GM12874 (cell line): ENCODE measurements around the gene F12.

Source experiments
- CTCF ChIP-seq: IDR thresholded peaks from 2 replicates; pipeline ENCODE4 v1.5.1; 2011; ENCODE audit warnings: low read depth, mild to moderate bottlenecking, control low read depth, low read length, moderate library complexity; ENCODE audit not compliant: insufficient read depth

Gene F12

GRCh38 chr5:177367323-177367848, 42.0 kb downstream of the F12 start:
- TF ChIP-seq CTCF: no peak

- TF ChIP-seq CTCF: no peak
Measured at GRCh38 chr5:177366528-177367322, 42.6 kb downstream of the F12 start.

GRCh38 chr5:177365845-177366527, 43.4 kb downstream of the F12 start:
- TF ChIP-seq CTCF: no peak

GRCh38 chr5:177364159-177364962, 45.0 kb downstream of the F12 start:
- TF ChIP-seq CTCF: no peak

GRCh38 chr5:177363565-177363964, 45.8 kb downstream of the F12 start:
- no peak for TF ChIP-seq CTCF

- TF ChIP-seq CTCF: no peak
Measured at GRCh38 chr5:177362610-177363507, 46.5 kb downstream of the F12 start.

- TF ChIP-seq CTCF: no peak
Measured at GRCh38 chr5:177362292-177362609, 47.1 kb downstream of the F12 start.
